Spinal cord (tissue), 10 donors: ENCODE results near the gene CASP10. TPM values are rescaled to one million over a fixed set of nuclear protein-coding genes. Genes with fewer than 3 reads are reported as not detected.

Experiments
- DNase-seq, 6 donors: peaks; one replicate each; pipeline versions ENCODE4 v3.0.0 to v3.0.0-alpha.2; 2013 to 2015; ENCODE audit warnings: low spot score in 6 of 6, low read depth in 4 of 6
- H3K27ac ChIP-seq: one replicate; pipeline ENCODE4 v1.5.1; 2013; ENCODE audit warnings: low read depth, low read length, control low read depth
- H3K27me3 ChIP-seq: one replicate; pipeline ENCODE4 v1.6.1; 2013; ENCODE audit warnings: low read length; ENCODE audit not compliant: control insufficient read depth, insufficient read depth
- H3K36me3 ChIP-seq: one replicate; pipeline ENCODE4 v1.6.1; 2013; ENCODE audit warnings: low read length; ENCODE audit not compliant: control insufficient read depth, insufficient read depth
- H3K4me1 ChIP-seq: one replicate; pipeline ENCODE4 v1.6.1; 2013; ENCODE audit warnings: low read length; ENCODE audit not compliant: control insufficient read depth, insufficient read depth
- H3K4me3 ChIP-seq: one replicate; pipeline ENCODE4 v1.5.1; 2013; ENCODE audit warnings: low read depth, low read length, control low read depth
- H3K9me3 ChIP-seq: one replicate; pipeline ENCODE4 v1.6.1; 2013; ENCODE audit warnings: low read length; ENCODE audit not compliant: control insufficient read depth, insufficient read depth
- WGBS: methylation state at CpG from one replicate; pipeline ENCODE4 v1.1.5; 2013; ENCODE audit warnings: missing lambda C conversion rate; ENCODE audit not compliant: insufficient coverage; 5-methylcytosine and 5-hydroxymethylcytosine counted together
- polyA plus RNA-seq, 2 donors: library from polyadenylated mRNA; unstranded; fragments of 120-200 nt; gene quantifications; one replicate each; pipeline ENCODE4 v1.2.1, GENCODE V29; 2013; ENCODE audit not compliant: insufficient read length in 2 of 2
- total RNA-seq, 2 donors: library from RNA; depleted of rRNA in 1 of 2; stranded (reverse); fragments of 120-200 nt in 1 of 2; fragments of >200 nt in 1 of 2; gene quantifications; one replicate each; pipeline versions ENCODE4 v1.2.3 to v1.2.4, GENCODE V29; 2013 to 2014
- donor health status: healthy.

The CASP10 gene
- total and polyA plus RNA-seq, 4 donors, result 2.8 to 8.7 (median 6.5) TPM

- H3K4me1 ChIP-seq, result no peaks in the 10 kb centered on the region
- WGBS, result no CpG with 5 or more reads among the region's 4 CpGs
- no peaks in the 10 kb centered on the region for H3K36me3 ChIP-seq
- DNase-seq, result no peak
- H3K27me3 ChIP-seq, result no peaks in the 10 kb centered on the region
- H3K27ac ChIP-seq, result peak overlapping the region; percentile 47
- no peak overlapping the region for H3K4me3 ChIP-seq
- H3K9me3 ChIP-seq, result no peaks in the 10 kb centered on the region
Observed at GRCh38 chr2:201191132-201191875, 8.4 kb downstream of the CASP10 start.

GRCh38 chr2:201194097-201194496 is 11.2 kb downstream of the CASP10 start:
- Histone ChIP-seq H3K27me3 (no peaks in the 10 kb centered on the region), H3K4me3 (no peak overlapping the region), H3K36me3 (no peaks in the 10 kb centered on the region), H3K27ac (no peak overlapping the region), H3K9me3 (no peaks in the 10 kb centered on the region), H3K4me1 (no peaks in the 10 kb centered on the region)
- DNase-seq, result no peak
- no CpG with 5 or more reads among the region's 3 CpGs for WGBS

DNA sequence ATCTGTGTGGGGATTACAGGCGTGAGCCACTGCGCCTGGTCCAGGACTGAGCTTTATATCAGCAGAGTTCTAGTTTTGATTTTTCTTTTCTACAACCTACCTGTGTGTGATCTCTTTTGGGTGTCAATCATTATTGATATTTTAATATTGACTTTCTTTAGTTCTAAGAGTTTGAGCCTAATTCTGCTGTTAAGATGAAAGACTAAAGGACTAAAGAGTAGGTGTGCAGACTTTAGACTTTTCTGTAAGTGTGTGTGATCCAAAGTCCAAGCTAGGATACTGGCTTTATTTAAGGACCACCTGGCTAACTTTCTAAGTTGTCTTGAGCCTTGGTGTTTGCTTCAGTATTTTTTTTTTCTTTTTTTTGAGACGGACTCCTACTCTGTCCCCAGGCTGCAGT is 12.4 kb downstream of the CASP10 start:
- Histone ChIP-seq H3K27ac (no peak overlapping the region), H3K4me3 (no peak overlapping the region), H3K27me3 (no peaks in the 10 kb centered on the region), H3K9me3 (no peaks in the 10 kb centered on the region), H3K4me1 (no peaks in the 10 kb centered on the region), H3K36me3 (no peaks in the 10 kb centered on the region)
- no peak for DNase-seq
- WGBS, result no CpG with 5 or more reads among the region's 3 CpGs

DNA sequence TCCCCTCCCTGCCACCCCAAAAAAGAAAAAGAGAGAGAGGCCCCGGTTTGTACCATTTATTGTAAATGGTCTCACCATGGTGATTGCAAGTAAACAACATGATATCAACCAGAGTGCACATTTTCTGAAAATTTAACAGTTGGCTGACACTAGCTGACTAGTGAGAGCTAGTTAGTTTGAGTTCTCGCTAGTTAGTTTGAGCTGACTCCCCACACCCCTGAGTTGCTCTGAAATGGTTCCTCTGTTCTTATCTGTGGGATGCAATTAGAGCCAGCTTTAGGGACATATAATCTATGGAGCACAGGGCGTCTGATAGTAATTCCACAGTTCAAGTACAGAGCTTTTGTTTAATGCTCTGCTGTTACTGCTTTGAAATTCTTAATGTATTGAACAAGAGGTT is 13.1 kb downstream of the CASP10 start:
- DNase-seq, result no peak
- Histone ChIP-seq H3K4me1 (no peaks in the 10 kb centered on the region), H3K36me3 (no peaks in the 10 kb centered on the region), H3K27ac (no peak overlapping the region), H3K9me3 (no peaks in the 10 kb centered on the region), H3K27me3 (no peaks in the 10 kb centered on the region), H3K4me3 (no peak overlapping the region)
- WGBS, result 100% methylated on average over 1 of the region's 3 CpGs

GRCh38 chr2:201196803-201197202 is 13.9 kb downstream of the CASP10 start:
- no peaks in the 10 kb centered on the region for H3K4me1 ChIP-seq
- DNase-seq, result no peak
- no peaks in the 10 kb centered on the region for H3K36me3 ChIP-seq
- no peaks in the 10 kb centered on the region for H3K27me3 ChIP-seq
- H3K4me3 ChIP-seq, result no peak overlapping the region
- no CpG with 5 or more reads among the region's 1 CpG for WGBS
- no peak overlapping the region for H3K27ac ChIP-seq
- no peaks in the 10 kb centered on the region for H3K9me3 ChIP-seq

DNA sequence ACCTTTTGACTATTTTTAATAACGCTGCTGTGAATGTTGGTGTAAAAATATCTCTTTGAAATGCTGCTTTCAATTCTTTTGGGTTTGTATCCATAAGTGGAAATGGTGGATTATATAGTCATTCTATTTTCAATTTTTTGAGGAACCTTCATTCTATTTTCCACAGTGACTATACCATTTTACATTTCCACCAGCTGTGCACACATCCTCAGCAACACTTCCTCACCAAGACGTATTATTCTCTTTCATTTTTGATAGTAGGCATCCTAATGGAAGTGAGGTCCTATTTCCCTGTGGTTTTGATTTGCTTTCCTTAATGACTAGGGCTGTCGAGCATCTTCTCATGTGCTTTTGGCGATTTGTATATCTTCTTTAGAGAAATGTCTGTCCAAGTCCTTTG is 14.8 kb downstream of the CASP10 start:
- no CpG with 5 or more reads among the region's 4 CpGs for WGBS
- no peaks in the 10 kb centered on the region for H3K36me3 ChIP-seq
- no peak for DNase-seq
- no peaks in the 10 kb centered on the region for H3K4me1 ChIP-seq
- no peak overlapping the region for H3K4me3 ChIP-seq
- no peaks in the 10 kb centered on the region for H3K27me3 ChIP-seq
- no peak overlapping the region for H3K27ac ChIP-seq
- H3K9me3 ChIP-seq, result no peaks in the 10 kb centered on the region

- 90% methylated on average over 1 of the region's 5 CpGs for WGBS
- no peaks in the 10 kb centered on the region for H3K36me3 ChIP-seq
Observed at GRCh38 chr2:201199847-201200246, 16.9 kb downstream of the CASP10 start.

GRCh38 chr2:201200345-201200744 is 17.4 kb downstream of the CASP10 start:
- WGBS, result 61% methylated on average over 3 of the region's 8 CpGs
- no peaks in the 10 kb centered on the region for H3K27me3 ChIP-seq
- no peak for DNase-seq

More at GRCh38 chr2:201199847-201200246, 16.9 kb downstream of the CASP10 start:
- H3K4me3 ChIP-seq, result no peak overlapping the region
- H3K9me3 ChIP-seq, result no peaks in the 10 kb centered on the region
- no peak overlapping the region for H3K27ac ChIP-seq
- DNase-seq, result no peak
- no peaks in the 10 kb centered on the region for H3K27me3 ChIP-seq
- H3K4me1 ChIP-seq, result no peaks in the 10 kb centered on the region

GRCh38 chr2:201201371-201201770 is 18.4 kb downstream of the CASP10 start:
- no peak overlapping the region for H3K4me3 ChIP-seq
- H3K36me3 ChIP-seq, result no peaks in the 10 kb centered on the region
- no peaks in the 10 kb centered on the region for H3K27me3 ChIP-seq
- 99% methylated on average over 6 of the region's 8 CpGs for WGBS
- H3K9me3 ChIP-seq, result no peaks in the 10 kb centered on the region
- no peak overlapping the region for H3K27ac ChIP-seq
- no peak for DNase-seq
- H3K4me1 ChIP-seq, result no peaks in the 10 kb centered on the region

More at GRCh38 chr2:201200345-201200744, 17.4 kb downstream of the CASP10 start:
- no peaks in the 10 kb centered on the region for H3K4me1 ChIP-seq
- H3K4me3 ChIP-seq, result no peak overlapping the region
- no peaks in the 10 kb centered on the region for H3K36me3 ChIP-seq
- H3K9me3 ChIP-seq, result no peaks in the 10 kb centered on the region
- no peak overlapping the region for H3K27ac ChIP-seq

- Histone ChIP-seq H3K4me3 (no peak overlapping the region), H3K4me1 (no peaks in the 10 kb centered on the region), H3K9me3 (no peaks in the 10 kb centered on the region), H3K36me3 (no peaks in the 10 kb centered on the region), H3K27ac (no peak overlapping the region), H3K27me3 (no peaks in the 10 kb centered on the region)
- peak in 2 of 6 donors; percentile 1 to 55 for DNase-seq
- 67% methylated on average over 2 of the region's 6 CpGs for WGBS
Observed at GRCh38 chr2:201203916-201204654, 21.1 kb downstream of the CASP10 start.
